ENCODE results near the gene SNRPA1. TPM values are rescaled to one million over a fixed set of nuclear protein-coding genes. Genes with fewer than 3 reads are reported as not detected.
A peak's percentile ranks its signal among the peaks of the same experiment; 100 is the strongest.

The SNRPA1 gene
- total and polyA plus RNA-seq, 9 of the 15 experiments (the other 6 are each of a cell fraction or from before 2014, with no cell fraction given) = 62.7 to 245 (median 189) TPM

DNA sequence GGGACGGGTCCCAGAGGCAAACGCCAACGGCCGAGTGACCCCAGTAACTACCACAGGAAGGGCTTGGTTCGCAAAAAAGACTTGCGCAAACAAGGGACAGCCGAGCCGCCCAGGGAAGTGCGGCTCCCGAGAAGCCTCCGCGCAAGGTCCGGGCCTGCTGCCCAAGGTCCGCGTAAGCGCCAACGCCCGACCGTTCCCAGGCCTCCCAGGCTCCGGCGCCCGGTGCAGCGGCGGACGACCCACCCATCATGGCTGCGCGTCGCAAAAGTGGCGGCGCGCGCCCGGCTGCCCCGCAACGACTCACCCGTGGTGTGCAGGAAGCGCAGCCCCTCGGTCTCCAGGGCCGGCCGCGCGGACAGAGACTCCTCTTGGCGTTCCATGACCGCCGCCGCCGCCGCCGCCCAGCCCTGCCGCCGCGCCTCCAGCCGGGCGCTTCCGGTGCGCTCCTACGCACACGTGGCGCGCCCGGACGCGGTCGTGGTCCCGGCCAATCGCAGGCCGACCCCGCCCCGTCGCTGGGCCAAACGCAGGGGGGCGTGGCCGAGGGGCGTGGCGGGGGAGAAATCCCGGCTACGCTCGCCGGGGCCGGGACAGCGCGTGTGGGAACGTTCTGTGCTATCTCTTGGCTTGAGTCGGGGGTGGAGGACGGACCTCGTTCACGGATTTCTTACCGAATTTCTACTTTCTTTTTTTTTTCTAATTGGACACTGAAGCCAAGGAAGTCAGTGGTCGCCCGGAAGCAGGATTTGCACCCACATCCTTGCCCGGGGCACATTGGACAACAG, 17.8 kb downstream of the SNRPA1 start, which contains the start of gene SELENOS (continued):
- TF ChIP-seq, protein P1, sequence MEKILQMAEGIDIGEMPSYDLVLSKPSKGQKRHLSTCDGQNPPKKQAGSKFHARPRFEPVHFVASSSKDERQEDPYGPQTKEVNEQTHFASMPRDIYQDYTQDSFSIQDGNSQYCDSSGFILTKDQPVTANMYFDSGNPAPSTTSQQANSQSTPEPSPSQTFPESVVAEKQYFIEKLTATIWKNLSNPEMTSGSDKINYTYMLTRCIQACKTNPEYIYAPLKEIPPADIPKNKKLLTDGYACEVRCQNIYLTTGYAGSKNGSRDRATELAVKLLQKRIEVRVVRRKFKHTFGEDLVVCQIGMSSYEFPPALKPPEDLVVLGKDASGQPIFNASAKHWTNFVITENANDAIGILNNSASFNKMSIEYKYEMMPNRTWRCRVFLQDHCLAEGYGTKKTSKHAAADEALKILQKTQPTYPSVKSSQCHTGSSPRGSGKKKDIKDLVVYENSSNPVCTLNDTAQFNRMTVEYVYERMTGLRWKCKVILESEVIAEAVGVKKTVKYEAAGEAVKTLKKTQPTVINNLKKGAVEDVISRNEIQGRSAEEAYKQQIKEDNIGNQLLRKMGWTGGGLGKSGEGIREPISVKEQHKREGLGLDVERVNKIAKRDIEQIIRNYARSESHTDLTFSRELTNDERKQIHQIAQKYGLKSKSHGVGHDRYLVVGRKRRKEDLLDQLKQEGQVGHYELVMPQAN (IDR thresholded peaks at IDR 0.05; ENCODE audit: borderline replicate concordance) = peak; percentile 52; the same call in 1 of the 2 replicates
- TF ChIP-seq EWSR1 (IDR thresholded peaks at IDR 0.05; ENCODE audit: borderline replicate concordance, low read depth, partially characterized antibody) = no peak
- peak; percentile 90 for TF ChIP-seq ELF1 (tag; IDR thresholded peaks at IDR 0.05)
- TF ChIP-seq, protein P2, sequence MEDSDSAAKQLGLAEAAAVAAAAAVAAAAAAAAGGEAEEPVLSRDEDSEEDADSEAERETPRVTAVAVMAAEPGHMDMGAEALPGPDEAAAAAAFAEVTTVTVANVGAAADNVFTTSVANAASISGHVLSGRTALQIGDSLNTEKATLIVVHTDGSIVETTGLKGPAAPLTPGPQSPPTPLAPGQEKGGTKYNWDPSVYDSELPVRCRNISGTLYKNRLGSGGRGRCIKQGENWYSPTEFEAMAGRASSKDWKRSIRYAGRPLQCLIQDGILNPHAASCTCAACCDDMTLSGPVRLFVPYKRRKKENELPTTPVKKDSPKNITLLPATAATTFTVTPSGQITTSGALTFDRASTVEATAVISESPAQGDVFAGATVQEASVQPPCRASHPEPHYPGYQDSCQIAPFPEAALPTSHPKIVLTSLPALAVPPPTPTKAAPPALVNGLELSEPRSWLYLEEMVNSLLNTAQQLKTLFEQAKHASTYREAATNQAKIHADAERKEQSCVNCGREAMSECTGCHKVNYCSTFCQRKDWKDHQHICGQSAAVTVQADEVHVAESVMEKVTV (CRISPR knock-in tag; IDR thresholded peaks at IDR 0.05) = no peak
- TF ChIP-seq EHMT2 (IDR thresholded peaks at IDR 0.05) = no peak
- TF ChIP-seq, protein P3, sequence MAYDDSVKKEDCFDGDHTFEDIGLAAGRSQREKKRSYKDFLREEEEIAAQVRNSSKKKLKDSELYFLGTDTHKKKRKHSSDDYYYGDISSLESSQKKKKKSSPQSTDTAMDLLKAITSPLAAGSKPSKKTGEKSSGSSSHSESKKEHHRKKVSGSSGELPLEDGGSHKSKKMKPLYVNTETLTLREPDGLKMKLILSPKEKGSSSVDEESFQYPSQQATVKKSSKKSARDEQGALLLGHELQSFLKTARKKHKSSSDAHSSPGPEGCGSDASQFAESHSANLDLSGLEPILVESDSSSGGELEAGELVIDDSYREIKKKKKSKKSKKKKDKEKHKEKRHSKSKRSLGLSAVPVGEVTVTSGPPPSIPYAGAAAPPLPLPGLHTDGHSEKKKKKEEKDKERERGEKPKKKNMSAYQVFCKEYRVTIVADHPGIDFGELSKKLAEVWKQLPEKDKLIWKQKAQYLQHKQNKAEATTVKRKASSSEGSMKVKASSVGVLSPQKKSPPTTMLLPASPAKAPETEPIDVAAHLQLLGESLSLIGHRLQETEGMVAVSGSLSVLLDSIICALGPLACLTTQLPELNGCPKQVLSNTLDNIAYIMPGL (CRISPR knock-in tag; IDR thresholded peaks at IDR 0.05) = 0 out of 2 replicates have a peak, but pooled peaks have one; percentile 38
- peak in 2 of 3 experiments; percentile 79 to 88 for TF ChIP-seq YY1 (IDR thresholded peaks at IDR 0.05; ENCODE audit: borderline replicate concordance in 1 of 3, control insufficient read depth in 1 of 3, extremely low read depth in 1 of 3, insufficient read depth in 3 of 3, insufficient read length in 1 of 3, insufficient replicate concordance in 2 of 3, low read depth in 1 of 3, low read length in 2 of 3)
- TF ChIP-seq STAT5B (CRISPR knock-in tag; IDR thresholded peaks at IDR 0.05) = no peak
- peak; percentile 63 for TF ChIP-seq POLR2H (tag; IDR thresholded peaks at IDR 0.05; ENCODE audit: low read depth)
- peak; percentile 86 for TF ChIP-seq RBM25 (IDR thresholded peaks at IDR 0.05; ENCODE audit: low read depth, low read length, severe bottlenecking)
- TF ChIP-seq, protein P4, sequence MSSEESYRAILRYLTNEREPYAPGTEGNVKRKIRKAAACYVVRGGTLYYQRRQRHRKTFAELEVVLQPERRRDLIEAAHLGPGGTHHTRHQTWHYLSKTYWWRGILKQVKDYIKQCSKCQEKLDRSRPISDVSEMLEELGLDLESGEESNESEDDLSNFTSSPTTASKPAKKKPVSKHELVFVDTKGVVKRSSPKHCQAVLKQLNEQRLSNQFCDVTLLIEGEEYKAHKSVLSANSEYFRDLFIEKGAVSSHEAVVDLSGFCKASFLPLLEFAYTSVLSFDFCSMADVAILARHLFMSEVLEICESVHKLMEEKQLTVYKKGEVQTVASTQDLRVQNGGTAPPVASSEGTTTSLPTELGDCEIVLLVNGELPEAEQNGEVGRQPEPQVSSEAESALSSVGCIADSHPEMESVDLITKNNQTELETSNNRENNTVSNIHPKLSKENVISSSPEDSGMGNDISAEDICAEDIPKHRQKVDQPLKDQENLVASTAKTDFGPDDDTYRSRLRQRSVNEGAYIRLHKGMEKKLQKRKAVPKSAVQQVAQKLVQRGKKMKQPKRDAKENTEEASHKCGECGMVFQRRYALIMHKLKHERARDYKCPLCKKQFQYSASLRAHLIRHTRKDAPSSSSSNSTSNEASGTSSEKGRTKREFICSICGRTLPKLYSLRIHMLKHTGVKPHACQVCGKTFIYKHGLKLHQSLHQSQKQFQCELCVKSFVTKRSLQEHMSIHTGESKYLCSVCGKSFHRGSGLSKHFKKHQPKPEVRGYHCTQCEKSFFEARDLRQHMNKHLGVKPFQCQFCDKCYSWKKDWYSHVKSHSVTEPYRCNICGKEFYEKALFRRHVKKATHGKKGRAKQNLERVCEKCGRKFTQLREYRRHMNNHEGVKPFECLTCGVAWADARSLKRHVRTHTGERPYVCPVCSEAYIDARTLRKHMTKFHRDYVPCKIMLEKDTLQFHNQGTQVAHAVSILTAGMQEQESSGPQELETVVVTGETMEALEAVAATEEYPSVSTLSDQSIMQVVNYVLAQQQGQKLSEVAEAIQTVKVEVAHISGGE (CRISPR knock-in tag; IDR thresholded peaks at IDR 0.05) = peak in 2 of 3 experiments; percentile 30 to 63; a peak in 1 of 6 replicates
- TF ChIP-seq NFIC (IDR thresholded peaks at IDR 0.05) = 0 out of 2 replicates have a peak, but pooled peaks have one; percentile 18
- peak; percentile 93 for TF ChIP-seq CREM (IDR thresholded peaks at IDR 0.05; ENCODE audit: low read depth)
- 0 out of 2 replicates have a peak, but pooled peaks have one; percentile 26 for TF ChIP-seq ZBTB7A (IDR thresholded peaks at IDR 0.05; ENCODE audit: borderline replicate concordance, control insufficient read depth, low read depth, low read length)
- no peak for TF ChIP-seq HSF4 (CRISPR knock-in tag; IDR thresholded peaks at IDR 0.05; ENCODE audit: borderline replicate concordance)

Measured in K562 (cell line).